ENCODE data around the gene URI1.

The URI1 gene

GRCh38 chr19:29936409-29936808 is 5.6 kb upstream of the URI1 start:
- POLR2A ChIA-PET, result no interaction called here
- CTCF ChIA-PET, result interaction anchor here (1.2 to 1.4 kb wide), 2 partner anchors 9 to 15 kb away, joined by 3 to 4 read pairs; no protein-coding TSS in a partner anchor
- TF ChIP-seq, protein P1, sequence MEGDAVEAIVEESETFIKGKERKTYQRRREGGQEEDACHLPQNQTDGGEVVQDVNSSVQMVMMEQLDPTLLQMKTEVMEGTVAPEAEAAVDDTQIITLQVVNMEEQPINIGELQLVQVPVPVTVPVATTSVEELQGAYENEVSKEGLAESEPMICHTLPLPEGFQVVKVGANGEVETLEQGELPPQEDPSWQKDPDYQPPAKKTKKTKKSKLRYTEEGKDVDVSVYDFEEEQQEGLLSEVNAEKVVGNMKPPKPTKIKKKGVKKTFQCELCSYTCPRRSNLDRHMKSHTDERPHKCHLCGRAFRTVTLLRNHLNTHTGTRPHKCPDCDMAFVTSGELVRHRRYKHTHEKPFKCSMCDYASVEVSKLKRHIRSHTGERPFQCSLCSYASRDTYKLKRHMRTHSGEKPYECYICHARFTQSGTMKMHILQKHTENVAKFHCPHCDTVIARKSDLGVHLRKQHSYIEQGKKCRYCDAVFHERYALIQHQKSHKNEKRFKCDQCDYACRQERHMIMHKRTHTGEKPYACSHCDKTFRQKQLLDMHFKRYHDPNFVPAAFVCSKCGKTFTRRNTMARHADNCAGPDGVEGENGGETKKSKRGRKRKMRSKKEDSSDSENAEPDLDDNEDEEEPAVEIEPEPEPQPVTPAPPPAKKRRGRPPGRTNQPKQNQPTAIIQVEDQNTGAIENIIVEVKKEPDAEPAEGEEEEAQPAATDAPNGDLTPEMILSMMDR (IDR thresholded peaks at IDR 0.05; ENCODE audit: control extremely low read depth, extremely low read depth, low read depth, missing control alignments), result no peak
- DNase-seq (ENCODE audit: extremely low spot score), result no peak

GRCh38 chr19:29939628-29940027 is 2.4 kb upstream of the URI1 start:
- CTCF ChIA-PET, result no interaction called here
- no peak for DNase-seq (ENCODE audit: extremely low spot score)
- POLR2A ChIA-PET, result no interaction called here
- TF ChIP-seq, protein P1 (IDR thresholded peaks at IDR 0.05; ENCODE audit: control extremely low read depth, extremely low read depth, low read depth, missing control alignments), result no peak

- CTCF ChIA-PET, result interaction anchor here (1.1 to 1.5 kb wide), 4 partner anchors 13 to 225 kb away, joined by 3 to 6 read pairs (median 4); no protein-coding TSS in a partner anchor
- POLR2A ChIA-PET, result interaction anchor here (0.6 kb wide), 1 partner anchor 203 kb away, joined by 3 read pairs; no protein-coding TSS in a partner anchor
- TF ChIP-seq, protein P1 (IDR thresholded peaks at IDR 0.05; ENCODE audit: control extremely low read depth, extremely low read depth, low read depth, missing control alignments), result no peak
- DNase-seq (ENCODE audit: extremely low spot score), result no peak
Measured at GRCh38 chr19:29940971-29941585, 961 bp upstream of the URI1 start.

- TF ChIP-seq, protein P1 (IDR thresholded peaks at IDR 0.05; ENCODE audit: control extremely low read depth, extremely low read depth, low read depth, missing control alignments), result no peak
- ChIA-PET CTCF (interaction anchor here (0.8 to 1.5 kb wide), 4 partner anchors 15 to 183 kb away, joined by 3 to 6 read pairs (median 4); no protein-coding TSS in a partner anchor), POLR2A (no interaction called here)
- DNase-seq (ENCODE audit: extremely low spot score), result peak; percentile 80
Measured at GRCh38 chr19:29942404-29943261, 594 bp downstream of the URI1 start.

DNA sequence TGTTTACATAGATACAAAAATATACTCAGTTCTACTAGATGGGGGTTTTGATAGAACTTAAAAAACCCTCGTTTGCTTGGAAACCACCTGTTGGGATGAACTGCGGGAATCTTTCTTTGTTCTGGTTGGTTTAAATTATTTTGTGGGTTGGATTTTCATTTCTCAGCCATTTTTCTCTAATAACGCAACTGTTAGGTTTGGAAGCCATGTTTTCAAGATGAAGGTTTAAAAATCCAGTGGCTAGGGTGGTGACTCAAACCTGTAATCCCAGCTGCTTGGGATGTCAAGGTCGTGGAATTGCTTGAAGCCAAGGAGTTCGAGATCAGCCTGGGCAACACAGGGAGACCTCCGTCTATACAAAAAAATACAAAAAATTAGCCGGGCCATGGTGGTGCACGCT is 1.6 kb downstream of the URI1 start:
- DNase-seq (ENCODE audit: extremely low spot score), result no peak
- CTCF ChIA-PET, result interaction anchor here (0.7 kb wide), 1 partner anchor 160 kb away, joined by 3 read pairs; no protein-coding TSS in a partner anchor
- TF ChIP-seq, protein P1 (IDR thresholded peaks at IDR 0.05; ENCODE audit: control extremely low read depth, extremely low read depth, low read depth, missing control alignments), result no peak
- POLR2A ChIA-PET, result no interaction called here

- CTCF ChIA-PET, result interaction anchor here (0.7 to 2.9 kb wide), 5 partner anchors 10 to 161 kb away, joined by 3 to 14 read pairs (median 3); no protein-coding TSS in a partner anchor
- POLR2A ChIA-PET, result interaction anchor here (0.6 kb wide), 1 partner anchor 11 kb away, joined by 3 read pairs; no protein-coding TSS in a partner anchor
Measured at GRCh38 chr19:29944390-29945012, 2.5 kb downstream of the URI1 start.

More at GRCh38 chr19:29944390-29945012, 2.5 kb downstream of the URI1 start:
- no peak for DNase-seq (ENCODE audit: extremely low spot score)
- TF ChIP-seq, protein P1 (IDR thresholded peaks at IDR 0.05; ENCODE audit: control extremely low read depth, extremely low read depth, low read depth, missing control alignments), result no peak

All from GM10248 (cell line).